ENCODE measurements around the gene S100A2.

Gene S100A2

DNA sequence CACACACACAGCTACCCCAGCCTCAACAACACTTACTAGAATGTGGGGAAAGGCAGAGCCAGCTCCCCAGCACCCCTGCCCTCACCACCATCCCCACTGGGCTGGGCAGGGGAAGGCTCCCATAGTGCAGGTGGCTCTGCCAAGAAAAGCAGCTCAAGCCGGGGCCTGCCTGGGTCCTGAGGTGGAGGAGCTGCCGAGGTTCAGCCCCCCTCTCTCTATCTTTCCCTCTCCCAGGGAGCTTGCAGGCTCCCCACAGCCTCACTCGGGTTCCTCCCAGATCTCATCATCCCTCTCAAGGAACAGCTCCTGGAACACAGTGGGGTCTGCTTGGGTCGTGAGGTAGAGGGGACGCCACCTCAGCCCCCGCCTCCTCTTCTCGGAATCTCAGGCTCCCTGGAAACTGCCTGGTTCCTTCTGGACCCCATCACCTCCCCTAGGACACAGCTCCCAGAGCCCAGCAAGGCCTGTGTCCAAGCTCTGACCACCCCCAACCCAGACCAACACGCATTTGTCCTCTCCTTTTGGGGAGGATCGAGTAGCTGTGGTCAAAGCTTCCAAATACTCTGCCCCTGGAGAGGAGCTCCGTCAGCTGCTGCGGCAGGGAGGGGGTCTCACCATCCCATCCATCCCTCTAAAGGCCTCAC is 46.6 kb upstream of the S100A2 start:
- 100% methylated on average over 5 of the region's 11 CpGs for WGBS (ENCODE audit: insufficient coverage)
- Histone ChIP-seq H3K36me3 (ENCODE audit: control insufficient read depth in 4 of 4, insufficient read depth in 4 of 4, low read length in 3 of 4) (no peaks in the 10 kb centered on the region), H3K4me3 (ENCODE audit: control insufficient read depth in 1 of 7, extremely low read depth in 1 of 7, insufficient read depth in 4 of 7, low read depth in 2 of 7, low read length in 6 of 7) (no peak overlapping the region), H3K4me1 (ENCODE audit: control extremely low read depth in 1 of 4, control insufficient read depth in 4 of 4, insufficient read depth in 4 of 4, low read length in 3 of 4) (peaks cover 0 to 24% (median 15%) of the 10 kb centered on the region in 4 experiments), H3K27me3 (replicated peaks in 2 of 5; ENCODE audit: control insufficient read depth in 4 of 5, insufficient read depth in 5 of 5, low read length in 4 of 5) (no peaks in the 10 kb centered on the region), H3K9me3 (ENCODE audit: control extremely low read depth in 1 of 5, control insufficient read depth in 4 of 5, insufficient read depth in 2 of 5, low read depth in 1 of 5, low read length in 4 of 5) (no peaks in the 10 kb centered on the region), H3K27ac (ENCODE audit: insufficient read depth in 1 of 2, low read depth in 1 of 2, low read length in 2 of 2, poor library complexity in 1 of 2, severe bottlenecking in 2 of 2) (no peak overlapping the region)
- ChIA-PET POLR2A (interaction anchor here (0.6 kb wide), 1 partner anchor 280 kb away, joined by 4 read pairs; no protein-coding TSS in a partner anchor), CTCF (interaction anchor here (9.0 to 21.2 kb wide), 3 partner anchors 14 to 41 kb away, joined by 100 to 262 read pairs (median 112); partner anchors contain the start of genes S100A1 and S100A13)
- DNase-seq, result no peak

DNA sequence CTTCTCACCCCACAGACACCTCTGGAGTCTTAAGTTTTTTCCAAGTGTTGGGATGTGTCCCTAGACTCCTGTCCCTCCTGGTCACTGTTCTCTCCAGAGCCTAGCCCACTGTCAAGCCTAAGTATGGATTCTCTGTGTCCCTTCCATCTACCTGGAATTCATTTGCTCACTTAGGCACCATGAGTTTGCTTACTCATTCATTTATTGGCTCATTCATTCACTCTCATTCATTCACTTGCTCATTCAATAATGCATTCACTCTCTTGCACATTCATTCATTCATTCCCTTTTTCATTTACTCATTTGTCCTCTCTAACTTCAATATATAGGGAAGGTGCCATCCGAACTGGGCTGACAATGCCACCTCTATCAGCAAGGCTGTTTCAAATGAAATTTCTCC is 45.7 kb upstream of the S100A2 start:
- 100% methylated on average over 1 of the region's 1 CpG for WGBS (ENCODE audit: insufficient coverage)
- H3K27ac ChIP-seq (ENCODE audit: insufficient read depth in 1 of 2, low read depth in 1 of 2, low read length in 2 of 2, poor library complexity in 1 of 2, severe bottlenecking in 2 of 2), result no peak overlapping the region
- no peak for DNase-seq
- H3K9me3 ChIP-seq (ENCODE audit: control extremely low read depth in 1 of 5, control insufficient read depth in 4 of 5, insufficient read depth in 2 of 5, low read depth in 1 of 5, low read length in 4 of 5), result no peaks in the 10 kb centered on the region
- no peaks in the 10 kb centered on the region for H3K27me3 ChIP-seq (replicated peaks in 2 of 5; ENCODE audit: control insufficient read depth in 4 of 5, insufficient read depth in 5 of 5, low read length in 4 of 5)
- POLR2A ChIA-PET, result no interaction called here
- H3K4me1 ChIP-seq (ENCODE audit: control extremely low read depth in 1 of 4, control insufficient read depth in 4 of 4, insufficient read depth in 4 of 4, low read length in 3 of 4), result peaks cover 0 to 24% (median 15%) of the 10 kb centered on the region in 4 experiments
- no peak overlapping the region for H3K4me3 ChIP-seq (ENCODE audit: control insufficient read depth in 1 of 7, extremely low read depth in 1 of 7, insufficient read depth in 4 of 7, low read depth in 2 of 7, low read length in 6 of 7)
- no peaks in the 10 kb centered on the region for H3K36me3 ChIP-seq (ENCODE audit: control insufficient read depth in 4 of 4, insufficient read depth in 4 of 4, low read length in 3 of 4)
- CTCF ChIA-PET, result interaction anchor here (9.0 to 21.2 kb wide), 2 partner anchors 17 to 40 kb away, joined by 112 to 262 read pairs; partner anchors contain the start of genes S100A1 and S100A13

DNA sequence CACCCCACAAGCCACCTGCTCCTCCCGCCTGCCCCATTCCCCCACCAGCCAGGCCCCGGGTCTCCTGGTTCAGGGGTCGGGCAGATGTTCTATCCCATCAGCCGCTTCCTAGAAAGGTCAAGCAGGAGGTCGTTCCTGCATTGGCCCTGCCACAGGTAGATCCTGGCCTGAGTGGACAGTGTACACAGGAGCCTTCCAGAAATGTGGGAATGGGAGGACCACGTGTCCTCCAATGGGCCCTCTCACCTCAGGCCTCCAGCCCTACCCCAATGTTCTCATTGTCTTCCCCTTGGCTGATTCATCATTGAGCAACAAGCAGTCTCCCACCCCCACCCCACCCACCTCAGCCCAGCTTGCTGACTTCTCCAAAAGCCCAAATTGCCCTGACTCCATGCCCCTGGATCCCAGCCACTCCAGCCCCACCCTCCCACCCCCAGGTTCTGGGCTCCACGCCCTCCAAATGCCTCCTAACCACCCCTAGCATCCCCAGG is 45.2 kb upstream of the S100A2 start:
- ChIA-PET CTCF (interaction anchor here (0.9 to 21.2 kb wide), 4 partner anchors 17 to 137 kb away, joined by 3 to 262 read pairs (median 58); partner anchors contain the start of genes S100A1 and S100A13), POLR2A (no interaction called here)
- Histone ChIP-seq H3K4me3 (ENCODE audit: control insufficient read depth in 1 of 7, extremely low read depth in 1 of 7, insufficient read depth in 4 of 7, low read depth in 2 of 7, low read length in 6 of 7) (no peak overlapping the region), H3K27ac (ENCODE audit: insufficient read depth in 1 of 2, low read depth in 1 of 2, low read length in 2 of 2, poor library complexity in 1 of 2, severe bottlenecking in 2 of 2) (no peak overlapping the region), H3K36me3 (ENCODE audit: control insufficient read depth in 4 of 4, insufficient read depth in 4 of 4, low read length in 3 of 4) (no peaks in the 10 kb centered on the region), H3K9me3 (ENCODE audit: control extremely low read depth in 1 of 5, control insufficient read depth in 4 of 5, insufficient read depth in 2 of 5, low read depth in 1 of 5, low read length in 4 of 5) (no peaks in the 10 kb centered on the region), H3K27me3 (replicated peaks in 2 of 5; ENCODE audit: control insufficient read depth in 4 of 5, insufficient read depth in 5 of 5, low read length in 4 of 5) (no peaks in the 10 kb centered on the region), H3K4me1 (ENCODE audit: control extremely low read depth in 1 of 4, control insufficient read depth in 4 of 4, insufficient read depth in 4 of 4, low read length in 3 of 4) (peaks cover 0 to 24% (median 15%) of the 10 kb centered on the region in 4 experiments)
- no peak for DNase-seq
- WGBS (ENCODE audit: insufficient coverage), result 83% methylated on average over 5 of the region's 7 CpGs

DNA sequence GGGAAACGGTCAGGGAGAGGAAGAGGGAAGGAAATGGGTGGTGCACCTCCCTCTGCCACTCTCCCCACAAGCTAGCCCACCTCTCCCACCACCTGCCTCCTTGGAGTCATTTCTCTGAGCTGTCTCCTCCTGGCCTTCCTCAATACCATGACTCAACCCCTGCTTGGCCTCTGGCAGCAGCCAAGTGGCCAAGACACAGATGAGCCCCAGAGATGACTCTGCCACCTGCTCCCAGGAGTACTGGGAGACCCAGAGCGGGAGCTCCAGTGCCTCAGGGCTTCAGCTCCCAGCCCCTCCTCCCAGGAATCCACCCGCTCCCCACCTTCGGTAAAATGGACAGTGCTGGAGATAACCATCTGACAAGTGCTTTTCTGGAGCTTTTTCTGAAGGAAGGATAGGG is 44.7 kb upstream of the S100A2 start:
- 40% methylated on average over 1 of the region's 4 CpGs for WGBS (ENCODE audit: insufficient coverage)
- H3K9me3 ChIP-seq (ENCODE audit: control extremely low read depth in 1 of 5, control insufficient read depth in 4 of 5, insufficient read depth in 2 of 5, low read depth in 1 of 5, low read length in 4 of 5), result no peaks in the 10 kb centered on the region
- peak in 2 of 3 donors; percentile 25 to 34 for DNase-seq

DNA sequence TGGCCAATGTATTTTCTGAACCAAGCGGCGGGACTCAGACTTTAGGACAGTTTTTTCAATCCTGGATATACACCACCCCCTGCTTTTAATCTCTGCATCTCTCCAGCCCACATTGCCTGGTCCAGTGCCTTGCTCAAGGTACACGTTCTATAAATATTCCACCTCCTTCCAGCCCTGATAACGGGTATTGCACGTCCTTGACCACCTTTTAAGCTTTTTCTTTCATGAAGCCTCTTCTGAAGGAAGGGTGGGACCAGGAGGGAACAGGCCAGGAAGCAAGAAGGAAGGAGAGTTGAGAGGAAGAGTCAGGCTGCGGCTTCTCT is 43.9 kb upstream of the S100A2 start:
- DNase-seq, result no peak
- ChIA-PET POLR2A (no interaction called here), CTCF (interaction anchor here (1.1 to 4.9 kb wide), 4 partner anchors 8 to 114 kb away, joined by 3 to 30 read pairs (median 4); partner anchors contain the start of gene S100A14)
- H3K27me3 ChIP-seq (replicated peaks in 2 of 5; ENCODE audit: control insufficient read depth in 4 of 5, insufficient read depth in 5 of 5, low read length in 4 of 5), result no peaks in the 10 kb centered on the region
- no peaks in the 10 kb centered on the region for H3K9me3 ChIP-seq (ENCODE audit: control extremely low read depth in 1 of 5, control insufficient read depth in 4 of 5, insufficient read depth in 2 of 5, low read depth in 1 of 5, low read length in 4 of 5)
- H3K4me1 ChIP-seq (ENCODE audit: control extremely low read depth in 1 of 4, control insufficient read depth in 4 of 4, insufficient read depth in 4 of 4, low read length in 3 of 4), result peaks cover 0 to 24% (median 15%) of the 10 kb centered on the region in 4 experiments
- H3K36me3 ChIP-seq (ENCODE audit: control insufficient read depth in 4 of 4, insufficient read depth in 4 of 4, low read length in 3 of 4), result no peaks in the 10 kb centered on the region
- WGBS (ENCODE audit: insufficient coverage), result 86% methylated on average over 3 of the region's 6 CpGs
- no peak overlapping the region for H3K27ac ChIP-seq (ENCODE audit: insufficient read depth in 1 of 2, low read depth in 1 of 2, low read length in 2 of 2, poor library complexity in 1 of 2, severe bottlenecking in 2 of 2)
- H3K4me3 ChIP-seq (ENCODE audit: control insufficient read depth in 1 of 7, extremely low read depth in 1 of 7, insufficient read depth in 4 of 7, low read depth in 2 of 7, low read length in 6 of 7), result no peak overlapping the region

More for the DNA sequence above, 44.7 kb upstream of the S100A2 start:
- Histone ChIP-seq H3K4me1 (ENCODE audit: control extremely low read depth in 1 of 4, control insufficient read depth in 4 of 4, insufficient read depth in 4 of 4, low read length in 3 of 4) (peaks cover 0 to 24% (median 15%) of the 10 kb centered on the region in 4 experiments), H3K27ac (ENCODE audit: insufficient read depth in 1 of 2, low read depth in 1 of 2, low read length in 2 of 2, poor library complexity in 1 of 2, severe bottlenecking in 2 of 2) (no peak overlapping the region), H3K4me3 (ENCODE audit: control insufficient read depth in 1 of 7, extremely low read depth in 1 of 7, insufficient read depth in 4 of 7, low read depth in 2 of 7, low read length in 6 of 7) (no peak overlapping the region), H3K27me3 (replicated peaks in 2 of 5; ENCODE audit: control insufficient read depth in 4 of 5, insufficient read depth in 5 of 5, low read length in 4 of 5) (no peaks in the 10 kb centered on the region), H3K36me3 (ENCODE audit: control insufficient read depth in 4 of 4, insufficient read depth in 4 of 4, low read length in 3 of 4) (no peaks in the 10 kb centered on the region)
- ChIA-PET CTCF (interaction anchor here (0.9 to 21.2 kb wide), 6 partner anchors 7 to 138 kb away, joined by 3 to 262 read pairs (median 4); partner anchors contain the start of gene S100A14), POLR2A (no interaction called here)

- ChIA-PET POLR2A (no interaction called here), CTCF (interaction anchor here (1.1 to 4.9 kb wide), 3 partner anchors 8 to 76 kb away, joined by 3 to 30 read pairs (median 6); partner anchors contain the start of gene S100A14)
- Histone ChIP-seq H3K36me3 (ENCODE audit: control insufficient read depth in 4 of 4, insufficient read depth in 4 of 4, low read length in 3 of 4) (no peaks in the 10 kb centered on the region), H3K27me3 (replicated peaks in 2 of 5; ENCODE audit: control insufficient read depth in 4 of 5, insufficient read depth in 5 of 5, low read length in 4 of 5) (no peaks in the 10 kb centered on the region), H3K27ac (ENCODE audit: insufficient read depth in 1 of 2, low read depth in 1 of 2, low read length in 2 of 2, poor library complexity in 1 of 2, severe bottlenecking in 2 of 2) (no peak overlapping the region), H3K4me3 (ENCODE audit: control insufficient read depth in 1 of 7, extremely low read depth in 1 of 7, insufficient read depth in 4 of 7, low read depth in 2 of 7, low read length in 6 of 7) (no peak overlapping the region), H3K4me1 (ENCODE audit: control extremely low read depth in 1 of 4, control insufficient read depth in 4 of 4, insufficient read depth in 4 of 4, low read length in 3 of 4) (peaks cover 0 to 24% (median 15%) of the 10 kb centered on the region in 4 experiments), H3K9me3 (ENCODE audit: control extremely low read depth in 1 of 5, control insufficient read depth in 4 of 5, insufficient read depth in 2 of 5, low read depth in 1 of 5, low read length in 4 of 5) (no peaks in the 10 kb centered on the region)
- 97% methylated on average over 16 of the region's 19 CpGs for WGBS (ENCODE audit: insufficient coverage)
- no peak for DNase-seq
Observed at GRCh38 chr1:153608742-153609584, 43.3 kb upstream of the S100A2 start.
